H1 (cell line): ENCODE data around the gene NEO1. TPM values are rescaled to one million over a fixed set of nuclear protein-coding genes. Genes with fewer than 3 reads are reported as not detected.

Source experiments
- CTCF ChIA-PET: fragments of 300-600 bp; sonication (Branson Sonifier 250); formaldehyde crosslinking; loops from one replicate; lab custom pipeline; 2021; ENCODE audit not compliant: partially characterized antibody; lab: Charles Lee
- POLR2A ChIA-PET: fragments of 300-600 bp; sonication (Branson Sonifier 250); formaldehyde crosslinking; loops from one replicate; lab custom pipeline; 2021; ENCODE audit warnings: inconsistent platforms; ENCODE audit not compliant: partially characterized antibody; lab: Charles Lee
- DNase-seq, 2 experiments: peaks; one replicate each; pipeline versions ENCODE4 v3.0.0 to v3.0.0-alpha.2; 2010 to 2022; ENCODE audit warnings: low spot score in 2 of 2, low read depth in 1 of 2, mixed read lengths in 1 of 2
- FAIRE-seq: peaks from 2 replicates; lab custom pipeline; 2011; peaks lifted over from hg19 to GRCh38; lab: Jason Lieb, UNC
- H2AFZ ChIP-seq: 2 replicates; pipeline ENCODE4 v1.8.1; 2012; ENCODE audit warnings: low read length, inconsistent platforms
- H2AK5ac ChIP-seq: 2 replicates; pipeline ENCODE4 v1.6.1; 2013; ENCODE audit warnings: low read depth, low read length
- H2BK120ac ChIP-seq: replicated peaks from 2 replicates; pipeline ENCODE3; 2013; ENCODE audit warnings: low read depth, low read length, inconsistent platforms
- H2BK12ac ChIP-seq: 2 replicates; pipeline ENCODE4 v1.6.1; 2013; ENCODE audit warnings: low read depth, low read length
- H2BK15ac ChIP-seq: 2 replicates; pipeline ENCODE4 v1.6.1; 2013; ENCODE audit warnings: low read length
- H2BK20ac ChIP-seq: 2 replicates; pipeline ENCODE4 v1.6.1; 2013; ENCODE audit warnings: low read length
- H2BK5ac ChIP-seq: 2 replicates; pipeline ENCODE4 v1.6.1; 2013; ENCODE audit warnings: low read depth, low read length
- H3K14ac ChIP-seq: 2 replicates; pipeline ENCODE4 v1.6.1; 2013; ENCODE audit warnings: inconsistent platforms; ENCODE audit not compliant: insufficient read length
- H3K18ac ChIP-seq: 2 replicates; pipeline ENCODE4 v1.6.1; 2013; ENCODE audit warnings: low read length; ENCODE audit errors: extremely low read depth
- H3K23ac ChIP-seq: 2 replicates; pipeline ENCODE4 v1.6.1; 2013; ENCODE audit warnings: inconsistent platforms; ENCODE audit not compliant: insufficient read length
- H3K23me2 ChIP-seq: 2 replicates; pipeline ENCODE4 v1.6.1; 2013; ENCODE audit warnings: low read depth, low read length
- H3K27ac ChIP-seq: 2 replicates; pipeline ENCODE4 v1.6.1; 2011; ENCODE audit warnings: low read depth, low read length, inconsistent platforms
- H3K27me3 ChIP-seq, 4 experiments: replicated peaks in 1 of 4; 1 replicate in 1 of 4; 2 replicates in 3 of 4; pipeline versions ENCODE4 v1.6.1 to v1.8.1; 2011 to 2013; ENCODE audit warnings: low read length in 3 of 4, mild to moderate bottlenecking in 3 of 4, inconsistent platforms in 2 of 4, mixed read lengths in 2 of 4, moderate library complexity in 1 of 4; ENCODE audit not compliant: control insufficient read depth in 3 of 4, insufficient read depth in 3 of 4; ENCODE audit errors: extremely low read depth in 1 of 4
- H3K36me3 ChIP-seq, 4 experiments: 2 replicates each; pipeline versions ENCODE4 v1.6.1 to v1.8.1; 2011 to 2013; ENCODE audit warnings: mild to moderate bottlenecking in 4 of 4, low read length in 3 of 4, moderate library complexity in 2 of 4, control low read depth in 1 of 4, inconsistent platforms in 1 of 4; ENCODE audit not compliant: insufficient read depth in 4 of 4, control insufficient read depth in 2 of 4
- H3K4ac ChIP-seq: replicated peaks from 2 replicates; pipeline ENCODE3; 2013; ENCODE audit warnings: low read length, low read depth, mixed read lengths, inconsistent platforms; ENCODE audit not compliant: insufficient read length
- H3K4me1 ChIP-seq, 4 experiments: replicated peaks in 1 of 4; 1 replicate in 1 of 4; 2 replicates in 3 of 4; pipeline versions ENCODE4 v1.6.1 to v1.8.1; 2011 to 2013; ENCODE audit warnings: low read length in 3 of 4, inconsistent platforms in 2 of 4, mixed read lengths in 1 of 4; ENCODE audit not compliant: insufficient read depth in 4 of 4, control insufficient read depth in 3 of 4
- H3K4me2 ChIP-seq, 2 experiments: 2 replicates each; pipeline versions ENCODE4 v1.6.1 to v1.8.1; 2011 to 2013; ENCODE audit warnings: low read depth in 2 of 2, low read length in 2 of 2, control low read depth in 1 of 2, inconsistent platforms in 1 of 2, mild to moderate bottlenecking in 1 of 2; ENCODE audit not compliant: insufficient read depth in 1 of 2
- H3K4me3 ChIP-seq, 4 experiments: fragments of 200-600, 300-600 bp in 1 of 4; sonication (generic), shearing (Covaris generic), sonication (Bioruptor Twin) in 1 of 4; 2 replicates each; pipeline versions ENCODE4 v1.5.1 to v1.8.1; 2011 to 2016; ENCODE audit warnings: low read length in 4 of 4, low read depth in 3 of 4, control low read depth in 2 of 4, inconsistent platforms in 2 of 4, mild to moderate bottlenecking in 2 of 4, mixed read lengths in 1 of 4, moderate library complexity in 1 of 4; ENCODE audit not compliant: insufficient read depth in 2 of 4; ENCODE audit errors: extremely low read depth in 1 of 4
- H3K56ac ChIP-seq: replicated peaks from 2 replicates; pipeline ENCODE3; 2013; ENCODE audit warnings: low read depth, mild to moderate bottlenecking, mixed read lengths, low read length, inconsistent platforms; ENCODE audit not compliant: insufficient read length
- H3K79me1 ChIP-seq: 2 replicates; pipeline ENCODE4 v1.6.1; 2013; ENCODE audit warnings: low read depth, low read length, control low read depth
- H3K79me2 ChIP-seq, 2 experiments: 2 replicates each; pipeline versions ENCODE4 v1.6.1 to v1.8.1; 2012 to 2013; ENCODE audit warnings: low read length in 2 of 2, mild to moderate bottlenecking in 2 of 2, inconsistent platforms in 1 of 2; ENCODE audit not compliant: insufficient read depth in 2 of 2, control insufficient read depth in 1 of 2
- H3K9ac ChIP-seq, 4 experiments: replicated peaks in 1 of 4; 1 replicate in 1 of 4; 2 replicates in 3 of 4; pipeline versions ENCODE4 v1.6.1 to v1.8.1; 2011 to 2013; ENCODE audit warnings: low read depth in 3 of 4, low read length in 3 of 4, control low read depth in 2 of 4, mild to moderate bottlenecking in 2 of 4, moderate library complexity in 2 of 4, inconsistent platforms in 1 of 4; ENCODE audit errors: extremely low read depth in 1 of 4
- H3K9me3 ChIP-seq, 2 experiments: 2 replicates each; pipeline versions ENCODE4 v1.6.1 to v1.8.1; 2012 to 2013; ENCODE audit warnings: mild to moderate bottlenecking in 2 of 2, moderate library complexity in 2 of 2, control low read depth in 1 of 2, inconsistent platforms in 1 of 2, low read depth in 1 of 2, low read length in 1 of 2, mixed read lengths in 1 of 2; ENCODE audit not compliant: insufficient read depth in 2 of 2
- H4K20me1 ChIP-seq, 2 experiments: replicated peaks in 1 of 2; 2 replicates each; pipeline versions ENCODE3 to v1.8.1; 2011 to 2013; ENCODE audit warnings: inconsistent platforms in 2 of 2, low read length in 2 of 2, mild to moderate bottlenecking in 1 of 2; ENCODE audit not compliant: insufficient read depth in 2 of 2, control insufficient read depth in 1 of 2
- H4K5ac ChIP-seq: 2 replicates; pipeline ENCODE4 v1.6.1; 2013; ENCODE audit warnings: low read length, low read depth, mixed read lengths, inconsistent platforms; ENCODE audit not compliant: insufficient read length
- H4K8ac ChIP-seq: 2 replicates; pipeline ENCODE4 v1.8.0; 2013; ENCODE audit warnings: mild to moderate bottlenecking, moderate library complexity, low read length, inconsistent platforms; ENCODE audit not compliant: insufficient read depth; ENCODE audit errors: extremely low read depth
- H4K91ac ChIP-seq: replicated peaks from 2 replicates; pipeline ENCODE3; 2013; ENCODE audit warnings: low read length, mixed read lengths, inconsistent platforms; ENCODE audit not compliant: insufficient read length
- BACH1 ChIP-seq: IDR thresholded peaks from 2 replicates; pipeline ENCODE4 v1.6.1; 2012; ENCODE audit warnings: low read length, improper control_type of control experiment
- JUND ChIP-seq: IDR thresholded peaks from 2 replicates; pipeline ENCODE4 v1.6.1; 2011; ENCODE audit warnings: mild to moderate bottlenecking, improper control_type of control experiment, low read length
- MAFK ChIP-seq: IDR thresholded peaks from 2 replicates; pipeline ENCODE4 v1.6.1; 2012; ENCODE audit warnings: low read depth, mild to moderate bottlenecking, improper control_type of control experiment, low read length
- RAD21 ChIP-seq, 2 experiments: IDR thresholded peaks in 1 of 2; conservative IDR thresholded peaks in 1 of 2; 2 replicates each; pipeline ENCODE4 v1.6.1; 2011; ENCODE audit warnings: low read depth in 2 of 2, low read length in 2 of 2, improper control_type of control experiment in 1 of 2, inconsistent platforms in 1 of 2, mild to moderate bottlenecking in 1 of 2, moderate library complexity in 1 of 2
- SP2 ChIP-seq: IDR thresholded peaks from 2 replicates; pipeline ENCODE4 v1.6.1; 2012; ENCODE audit warnings: mild to moderate bottlenecking, low read length, inconsistent platforms
- TAF1 ChIP-seq: IDR thresholded peaks from 2 replicates; pipeline ENCODE4 v1.6.1; 2011; ENCODE audit warnings: mild to moderate bottlenecking, low read depth, low read length
- TBP ChIP-seq: IDR thresholded peaks from 2 replicates; pipeline ENCODE4 v1.6.1; 2011; ENCODE audit warnings: low read depth, low read length, improper control_type of control experiment
- WGBS, 2 experiments: shearing (Covaris generic) in 1 of 2; methylation state at CpG; one replicate each; pipeline versions ENCODE4 v1.1.6 to v1.1.7; 2013 to 2015; ENCODE audit warnings: low lambda C conversion rate in 2 of 2, mixed read lengths in 2 of 2, inconsistent platforms in 1 of 2, low coverage in 1 of 2, missing lambda C conversion rate in 1 of 2; ENCODE audit not compliant: insufficient replicate concordance in 2 of 2, insufficient coverage in 1 of 2, insufficient read length in 1 of 2; ENCODE audit errors: extremely low coverage in 1 of 2, missing lambda C conversion rate in 1 of 2; 5-methylcytosine and 5-hydroxymethylcytosine counted together
- polyA plus RNA-seq, 7 experiments: library from polyadenylated mRNA; depleted of rRNA in 3 of 7; stranded (reverse) in 5 of 7; unstranded in 2 of 7; fragments of >200 nt in 5 of 7; fragments of 200-250 nt in 2 of 7; gene quantifications; 1 replicate in 5 of 7; 2 replicates in 1 of 7; 4 replicates in 1 of 7; pipeline versions ENCODE4 v1.2.1 to v1.2.3, GENCODE V29; 2011 to 2013; ENCODE audit warnings: missing spikeins in 2 of 7, mixed read lengths in 2 of 7
- total RNA-seq: library from RNA; stranded (reverse); fragmentation: NEBNext Ultra II Directional; extraction: Animal tissue kit (Norgen Biotek cat#: 25700); gene quantifications from 2 replicates; pipeline ENCODE4 v1.2.1, GENCODE V29; 2021

NEO1 gene
- total and polyA plus RNA-seq, 2 of the 8 experiments (the other 6 are each of a cell fraction or from before 2014, with no cell fraction given), result 36.0 to 51.0 TPM

DNA sequence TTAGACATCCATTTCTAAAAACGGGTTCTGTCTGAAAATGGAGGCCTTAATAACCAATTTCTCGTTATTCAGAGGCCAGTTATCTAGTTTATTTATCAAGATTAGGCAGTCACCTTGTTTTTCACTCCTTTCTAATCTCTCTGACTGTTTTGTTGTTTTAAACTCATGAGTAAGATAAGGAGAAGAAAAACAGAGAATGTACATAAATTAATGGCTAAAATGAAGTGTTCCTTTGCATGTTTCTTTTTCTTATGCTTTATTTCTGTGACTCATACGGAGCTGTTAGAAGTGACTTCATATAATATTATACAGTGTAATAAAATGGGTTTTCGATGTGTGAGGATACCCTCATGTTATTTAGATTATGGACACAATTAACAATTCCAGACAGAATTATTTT lies 22.0 kb downstream of the NEO1 start:
- Histone ChIP-seq H3K9me3 (no peaks in the 10 kb centered on the region), H3K23me2 (no peaks in the 10 kb centered on the region; the same call in 1 of the 2 replicates), H4K91ac (no peak overlapping the region), H3K79me2 (peaks cover 0 to 87% of the 10 kb centered on the region in 2 experiments; a peak in 3 of 4 replicates), H2BK20ac (no peak overlapping the region), H3K4ac (no peak overlapping the region), H2AFZ (no peak overlapping the region), H3K27ac (no peak overlapping the region), H2AK5ac (no peak overlapping the region), H3K79me1 (peaks cover 4% of the 10 kb centered on the region; the same call in 1 of the 2 replicates), H3K4me2 (no peak overlapping the region), H3K4me1 (peaks cover 0 to 5% (median 0%) of the 10 kb centered on the region in 4 experiments; a peak in 2 of 7 replicates), H3K14ac (no peak overlapping the region), H3K36me3 (no peaks in the 10 kb centered on the region), H2BK5ac (no peak overlapping the region), H3K18ac (no peak overlapping the region), H2BK12ac (no peak overlapping the region), H2BK120ac (no peak overlapping the region), H2BK15ac (no peak overlapping the region), H3K9ac (no peak overlapping the region), H3K23ac (no peak overlapping the region), H3K4me3 (no peak overlapping the region), H4K20me1 (peaks cover 1 to 7% of the 10 kb centered on the region in 2 experiments), H4K5ac (no peak overlapping the region), H4K8ac (no peak overlapping the region), H3K27me3 (no peaks in the 10 kb centered on the region), H3K56ac (no peak overlapping the region)
- DNase-seq, result no peak
- 88% methylated on average over 4 of the region's 4 CpGs; no CpG with 5 or more reads in 1 of the 2 experiments for WGBS, 2 experiments
- FAIRE-seq, result no peak
- ChIA-PET POLR2A (no interaction called here), CTCF (no interaction called here)
- TF ChIP-seq BACH1 (no peak), RAD21 (IDR thresholded peaks at IDR 0.05 in 1 of 2, conservative IDR thresholded peaks at IDR 0.05 in 1 of 2; ENCODE audit: low read depth in 2 of 2, low read length in 2 of 2) (no peak), TBP (no peak), SP2 (no peak), TAF1 (no peak), JUND (no peak), MAFK (no peak)
